Ovary (tissue), 3 donors: ENCODE measurements around the gene LMX1A.

Experiments
- POLR2A ChIP-seq: fragments of 450-650 bp; IDR thresholded peaks from one replicate; pipeline ENCODE4 v1.6.1; 2017; ENCODE audit warnings: antibody characterized with exemption, mild to moderate bottlenecking, moderate library complexity
- TF ChIP-seq, protein P1 (sequence below), 3 donors: fragments of 450-650 bp in 2 of 3; fragments of 200-600 bp in 1 of 3; IDR thresholded peaks; one replicate each; pipeline versions ENCODE4 v1.5.1 to v1.8.0; 2016 to 2022; ENCODE audit warnings: antibody characterized with exemption in 3 of 3, mild to moderate bottlenecking in 1 of 3
- donor health status: DM: no; HTN: no; CAD: no.

GRCh38 chr1:165339164-165339563 lies 17.4 kb downstream of the LMX1A start:
- TF ChIP-seq, protein P1, sequence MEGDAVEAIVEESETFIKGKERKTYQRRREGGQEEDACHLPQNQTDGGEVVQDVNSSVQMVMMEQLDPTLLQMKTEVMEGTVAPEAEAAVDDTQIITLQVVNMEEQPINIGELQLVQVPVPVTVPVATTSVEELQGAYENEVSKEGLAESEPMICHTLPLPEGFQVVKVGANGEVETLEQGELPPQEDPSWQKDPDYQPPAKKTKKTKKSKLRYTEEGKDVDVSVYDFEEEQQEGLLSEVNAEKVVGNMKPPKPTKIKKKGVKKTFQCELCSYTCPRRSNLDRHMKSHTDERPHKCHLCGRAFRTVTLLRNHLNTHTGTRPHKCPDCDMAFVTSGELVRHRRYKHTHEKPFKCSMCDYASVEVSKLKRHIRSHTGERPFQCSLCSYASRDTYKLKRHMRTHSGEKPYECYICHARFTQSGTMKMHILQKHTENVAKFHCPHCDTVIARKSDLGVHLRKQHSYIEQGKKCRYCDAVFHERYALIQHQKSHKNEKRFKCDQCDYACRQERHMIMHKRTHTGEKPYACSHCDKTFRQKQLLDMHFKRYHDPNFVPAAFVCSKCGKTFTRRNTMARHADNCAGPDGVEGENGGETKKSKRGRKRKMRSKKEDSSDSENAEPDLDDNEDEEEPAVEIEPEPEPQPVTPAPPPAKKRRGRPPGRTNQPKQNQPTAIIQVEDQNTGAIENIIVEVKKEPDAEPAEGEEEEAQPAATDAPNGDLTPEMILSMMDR (IDR thresholded peaks at IDR 0.05) = no peak
- no peak for TF ChIP-seq POLR2A
